Smooth muscle cell (in vitro differentiated cells): ENCODE measurements around the gene UBR3. TPM values are rescaled to one million over a fixed set of nuclear protein-coding genes. Genes with fewer than 3 reads are reported as not detected.

Experiments
- DNase-seq: peaks from one replicate; lab custom pipeline; 2025; ENCODE audit not compliant: unreplicated experiment; lab: John Stamatoyannopoulos, UW
- H2AFZ ChIP-seq: fragments of 200-600 bp; sonication (generic); 2 replicates; pipeline ENCODE4 v1.6.0; 2016; ENCODE audit warnings: antibody characterized with exemption, low read depth, mild to moderate bottlenecking
- H3F3A ChIP-seq: fragments of 200-600 bp; sonication (generic); 2 replicates; pipeline ENCODE4 v1.6.0; 2017; ENCODE audit warnings: antibody characterized with exemption, low read depth
- H3K27ac ChIP-seq: fragments of 200-600 bp; sonication (generic); 2 replicates; pipeline ENCODE4 v1.5.1; 2016; ENCODE audit warnings: low read depth, mild to moderate bottlenecking
- H3K27me3 ChIP-seq: fragments of 200-600 bp; sonication (generic); 2 replicates; pipeline ENCODE4 v1.6.1; 2016; ENCODE audit warnings: low read depth, mild to moderate bottlenecking
- H3K36me3 ChIP-seq: fragments of 200-600 bp; sonication (generic); 2 replicates; pipeline ENCODE4 v1.5.1; 2016; ENCODE audit warnings: low read depth
- H3K4me1 ChIP-seq: fragments of 200-600 bp; sonication (generic); 2 replicates; pipeline ENCODE4 v1.5.1; 2016; ENCODE audit warnings: low read depth
- H3K4me2 ChIP-seq: fragments of 200-600 bp; sonication (generic); 2 replicates; pipeline ENCODE4 v1.6.0; 2016; ENCODE audit warnings: mild to moderate bottlenecking
- H3K4me3 ChIP-seq: fragments of 200-600 bp; sonication (generic); 2 replicates; pipeline ENCODE4 v1.5.1; 2016; ENCODE audit warnings: mild to moderate bottlenecking
- H3K79me2 ChIP-seq: fragments of 200-600 bp; sonication (generic); 2 replicates; pipeline ENCODE4 v1.6.0; 2016; ENCODE audit warnings: low read depth, mild to moderate bottlenecking
- H3K9ac ChIP-seq: fragments of 200-600 bp; sonication (generic); 2 replicates; pipeline ENCODE4 v1.6.0; 2016; ENCODE audit warnings: low read depth
- H3K9me3 ChIP-seq: fragments of 200-600 bp; sonication (generic); replicated peaks from 2 replicates; pipeline ENCODE4 v1.5.1; 2016; ENCODE audit warnings: low read depth
- H4K20me1 ChIP-seq: fragments of 200-600 bp; sonication (generic); 2 replicates; pipeline ENCODE4 v1.6.0; 2016; ENCODE audit warnings: low read depth
- WGBS: methylation state at CpG from one replicate; pipeline ENCODE4 v1.1.7; 2016; ENCODE audit warnings: low lambda C conversion rate; 5-methylcytosine and 5-hydroxymethylcytosine counted together
- polyA plus RNA-seq: library from polyadenylated mRNA; unstranded; fragments of >200 nt; fragmentation: Nextera tagmentation; extraction: Ambion mirVana; gene quantifications from 2 replicates; pipeline ENCODE4 v1.2.1, GENCODE V29; 2016
- total RNA-seq: library from RNA; depleted of rRNA; stranded (reverse); fragments of >200 nt; gene quantifications from 2 replicates; pipeline ENCODE4 v1.2.3, GENCODE V29; 2014
- TF ChIP-seq, protein P1 (sequence below): fragments of 200-600 bp; sonication (generic); IDR thresholded peaks from 2 replicates; pipeline ENCODE4 v1.5.1; 2017; ENCODE audit warnings: borderline replicate concordance, mild to moderate bottlenecking, antibody characterized with exemption; ENCODE audit not compliant: insufficient read depth, poor library complexity, severe bottlenecking

Gene UBR3
- total and polyA plus RNA-seq, 2 experiments from 2014 or later, result 7.0 to 35.1 TPM

DNA sequence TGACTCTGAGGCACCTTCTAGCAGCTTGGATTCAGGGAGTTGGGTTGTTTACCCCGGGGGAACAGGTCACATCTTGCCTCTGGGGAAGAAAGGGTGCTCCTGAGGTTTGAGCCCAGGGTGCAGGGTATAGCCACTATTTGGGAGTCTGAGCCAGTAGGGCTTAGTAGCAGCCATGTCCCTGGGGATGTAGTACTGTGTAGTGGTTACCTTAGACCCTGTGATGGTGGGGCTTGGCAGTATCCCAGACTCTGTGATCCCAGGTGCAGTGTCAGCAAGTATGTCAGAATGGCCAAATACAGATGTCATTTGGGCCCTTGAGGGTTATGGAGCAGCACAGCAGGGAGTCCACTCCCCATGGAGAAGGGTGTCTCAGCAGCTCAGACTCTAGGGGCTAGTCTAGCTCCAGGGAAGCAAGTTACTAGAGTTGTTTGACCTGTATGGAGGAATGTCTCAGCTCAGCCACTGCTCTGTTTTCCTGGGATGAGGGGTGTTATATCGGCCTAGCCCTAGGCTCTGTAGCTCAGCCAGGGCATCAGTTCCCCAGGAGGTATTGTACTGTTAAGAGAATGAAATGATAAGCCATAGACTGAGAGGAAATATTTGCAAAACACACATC, 151.3 kb downstream of the UBR3 start:
- Histone ChIP-seq H3K9me3 (peaks cover 15% of the 10 kb centered on the region), H3K4me1 (no peaks in the 10 kb centered on the region), H3K36me3 (peaks cover 11% of the 10 kb centered on the region), H2AFZ (no peak overlapping the region), H3K4me3 (no peak overlapping the region), H3K27ac (no peak overlapping the region), H3K4me2 (no peak overlapping the region), H4K20me1 (no peaks in the 10 kb centered on the region), H3K9ac (no peak overlapping the region), H3K27me3 (no peaks in the 10 kb centered on the region), H3F3A (no peaks in the 10 kb centered on the region), H3K79me2 (peaks cover 9% of the 10 kb centered on the region)
- no peak for DNase-seq
- WGBS, result 84% methylated on average over 2 of the region's 2 CpGs
- TF ChIP-seq, protein P1, sequence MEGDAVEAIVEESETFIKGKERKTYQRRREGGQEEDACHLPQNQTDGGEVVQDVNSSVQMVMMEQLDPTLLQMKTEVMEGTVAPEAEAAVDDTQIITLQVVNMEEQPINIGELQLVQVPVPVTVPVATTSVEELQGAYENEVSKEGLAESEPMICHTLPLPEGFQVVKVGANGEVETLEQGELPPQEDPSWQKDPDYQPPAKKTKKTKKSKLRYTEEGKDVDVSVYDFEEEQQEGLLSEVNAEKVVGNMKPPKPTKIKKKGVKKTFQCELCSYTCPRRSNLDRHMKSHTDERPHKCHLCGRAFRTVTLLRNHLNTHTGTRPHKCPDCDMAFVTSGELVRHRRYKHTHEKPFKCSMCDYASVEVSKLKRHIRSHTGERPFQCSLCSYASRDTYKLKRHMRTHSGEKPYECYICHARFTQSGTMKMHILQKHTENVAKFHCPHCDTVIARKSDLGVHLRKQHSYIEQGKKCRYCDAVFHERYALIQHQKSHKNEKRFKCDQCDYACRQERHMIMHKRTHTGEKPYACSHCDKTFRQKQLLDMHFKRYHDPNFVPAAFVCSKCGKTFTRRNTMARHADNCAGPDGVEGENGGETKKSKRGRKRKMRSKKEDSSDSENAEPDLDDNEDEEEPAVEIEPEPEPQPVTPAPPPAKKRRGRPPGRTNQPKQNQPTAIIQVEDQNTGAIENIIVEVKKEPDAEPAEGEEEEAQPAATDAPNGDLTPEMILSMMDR, result no peak

DNA sequence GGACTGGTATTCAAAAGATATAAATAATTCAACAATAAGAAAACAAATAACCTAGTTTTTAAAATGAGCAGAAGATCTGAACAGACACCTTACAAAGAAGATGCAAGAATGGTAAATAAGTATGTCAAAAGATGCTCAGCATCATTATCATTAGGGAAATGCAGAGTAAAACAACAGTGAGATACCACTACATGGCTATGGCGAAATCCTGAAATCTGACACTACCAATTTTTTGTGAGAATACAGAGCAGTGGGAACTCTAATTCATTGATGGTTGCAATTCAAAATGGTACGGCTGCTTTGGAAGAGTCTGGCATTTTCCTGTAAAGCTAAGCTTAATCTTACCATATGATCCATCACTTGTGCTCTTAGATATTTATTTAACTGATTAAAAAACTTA, 151.8 kb downstream of the UBR3 start:
- Histone ChIP-seq H3K79me2 (peaks cover 9% of the 10 kb centered on the region), H3K4me2 (no peak overlapping the region), H3K27ac (no peak overlapping the region), H3F3A (no peaks in the 10 kb centered on the region), H3K4me1 (no peaks in the 10 kb centered on the region), H3K9ac (no peak overlapping the region), H3K4me3 (no peak overlapping the region), H3K36me3 (peaks cover 11% of the 10 kb centered on the region), H3K9me3 (peaks cover 15% of the 10 kb centered on the region), H3K27me3 (no peaks in the 10 kb centered on the region), H4K20me1 (no peaks in the 10 kb centered on the region), H2AFZ (no peak overlapping the region)
- DNase-seq, result no peak
- 73% methylated on average over 2 of the region's 2 CpGs for WGBS
- TF ChIP-seq, protein P1, result no peak

DNA sequence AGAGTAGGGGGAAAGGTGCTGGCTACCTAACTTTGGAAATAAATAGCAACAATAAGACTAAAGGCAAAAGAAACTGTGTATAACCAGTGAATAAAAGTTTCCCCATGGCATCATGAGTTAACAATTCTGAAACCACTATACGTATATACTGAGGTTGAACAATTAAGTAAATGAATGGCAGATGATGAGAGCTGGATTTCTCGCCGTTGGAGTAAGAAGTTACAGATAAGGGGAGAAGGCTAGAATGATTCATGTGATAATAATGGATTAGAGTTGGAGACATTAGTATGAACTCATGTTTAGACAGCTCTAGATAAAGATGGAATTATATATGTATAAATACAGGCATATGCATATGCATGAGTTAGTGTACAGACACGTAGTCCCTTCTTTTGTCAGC, 152.7 kb downstream of the UBR3 start:
- Histone ChIP-seq H2AFZ (no peak overlapping the region), H3F3A (no peaks in the 10 kb centered on the region), H3K27ac (no peak overlapping the region), H4K20me1 (no peaks in the 10 kb centered on the region), H3K4me2 (no peak overlapping the region), H3K36me3 (peaks cover 11% of the 10 kb centered on the region), H3K4me1 (no peaks in the 10 kb centered on the region), H3K27me3 (no peaks in the 10 kb centered on the region), H3K79me2 (peaks cover 6% of the 10 kb centered on the region), H3K9me3 (peaks cover 11% of the 10 kb centered on the region), H3K4me3 (no peak overlapping the region), H3K9ac (no peak overlapping the region)
- DNase-seq, result no peak
- TF ChIP-seq, protein P1, result no peak
- 65% methylated on average over 4 of the region's 4 CpGs for WGBS

DNA sequence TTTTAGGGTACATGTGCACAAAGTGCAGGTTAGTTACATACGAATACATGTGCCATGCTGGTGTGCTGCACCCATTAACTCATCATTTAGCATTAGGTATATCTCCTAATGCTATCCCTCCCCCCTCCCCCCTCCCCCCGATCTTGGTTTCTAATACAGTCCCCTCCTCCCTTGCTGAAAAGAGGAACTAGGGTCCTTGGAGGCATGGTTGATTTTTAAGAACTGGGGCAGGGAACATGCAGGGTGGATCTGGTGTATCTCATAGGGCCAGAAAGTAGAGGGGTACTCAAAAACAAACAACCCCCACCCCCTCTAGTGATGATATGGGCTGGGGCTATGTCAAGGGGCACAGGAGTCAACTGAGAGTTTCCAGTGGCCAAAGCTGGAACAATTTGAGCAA, 153.4 kb downstream of the UBR3 start:
- no peaks in the 10 kb centered on the region for H4K20me1 ChIP-seq
- H3K4me1 ChIP-seq, result no peaks in the 10 kb centered on the region
- H3K27ac ChIP-seq, result no peak overlapping the region
- TF ChIP-seq, protein P1, result no peak
- no peak overlapping the region for H2AFZ ChIP-seq
- H3K4me2 ChIP-seq, result no peak overlapping the region
- no peak overlapping the region for H3K4me3 ChIP-seq
- H3F3A ChIP-seq, result no peaks in the 10 kb centered on the region
- 82% methylated on average over 1 of the region's 2 CpGs for WGBS
- H3K79me2 ChIP-seq, result peaks cover 6% of the 10 kb centered on the region
- no peak overlapping the region for H3K9ac ChIP-seq
- no peak for DNase-seq
- no peaks in the 10 kb centered on the region for H3K27me3 ChIP-seq
- peaks cover 11% of the 10 kb centered on the region for H3K9me3 ChIP-seq
- peaks cover 11% of the 10 kb centered on the region for H3K36me3 ChIP-seq
